RWPE2 (cell line): ENCODE results near the gene MYO1F.
"Not testable (repeated sequence)": the region's sequence is repeated elsewhere in the genome, so short reads cannot be mapped to it uniquely, and the experiment has no call there.

ENCODE experiments used
- ATAC-seq: fragments of 200-7000 bp; cut with Tn5 transposase; 3 replicates; pipeline ENCODE4 v1.9.1; 2021; ENCODE audit warnings: low read depth
- DNase-seq: peaks from one replicate; pipeline ENCODE4 v3.0.0-alpha.2; 2020; ENCODE audit warnings: low spot score
- H3K27ac ChIP-seq: fragments of 450-650 bp; 2 replicates; pipeline ENCODE4 v1.5.1; 2017; ENCODE audit warnings: mild to moderate bottlenecking; ENCODE audit not compliant: poor library complexity, severe bottlenecking
- H3K27me3 ChIP-seq: fragments of 250-450 bp; sonication (Bioruptor Pico); 2 replicates; pipeline ENCODE4 v1.5.1; 2021; ENCODE audit warnings: mild to moderate bottlenecking, moderate library complexity; ENCODE audit not compliant: insufficient read depth, poor library complexity, severe bottlenecking
- H3K36me3 ChIP-seq: fragments of 250-450 bp; sonication (Bioruptor Pico); 2 replicates; pipeline ENCODE4 v1.5.1; 2020; ENCODE audit warnings: low read depth, mild to moderate bottlenecking, moderate library complexity
- H3K4me1 ChIP-seq: fragments of 250-450 bp; sonication (Bioruptor Pico); 2 replicates; pipeline ENCODE4 v1.5.1; 2021; ENCODE audit warnings: mild to moderate bottlenecking, moderate library complexity; ENCODE audit not compliant: insufficient read depth, poor library complexity, severe bottlenecking
- H3K4me3 ChIP-seq: fragments of 250-450 bp; sonication (Bioruptor Pico); 2 replicates; pipeline ENCODE4 v1.5.1; 2021; ENCODE audit warnings: mild to moderate bottlenecking, moderate library complexity; ENCODE audit not compliant: severe bottlenecking
- H3K9me3 ChIP-seq: fragments of 250-450 bp; sonication (Bioruptor Pico); 2 replicates; pipeline ENCODE4 v1.5.1; 2021; ENCODE audit warnings: mild to moderate bottlenecking, moderate library complexity; ENCODE audit not compliant: severe bottlenecking
- TF ChIP-seq, protein P1 (sequence below): fragments of 450-650 bp; IDR thresholded peaks from one replicate; pipeline ENCODE4 v1.5.1; 2017; ENCODE audit warnings: mild to moderate bottlenecking, moderate library complexity; ENCODE audit not compliant: poor library complexity, severe bottlenecking

MYO1F gene

GRCh38 chr19:8577247-8577646, at the start of gene MYO1F:
TSS of gene MYO1F (minus strand) at chr19:8577442. CDS start at chr19:8577309, 133 bp downstream.
- Histone ChIP-seq H3K4me1 (peaks cover 5% of the 10 kb centered on the region), H3K27me3 (no peaks in the 10 kb centered on the region), H3K27ac (no peak within 1 kb of the TSS), H3K36me3 (no peaks in the 10 kb centered on the region), H3K4me3 (no peak within 1 kb of the TSS), H3K9me3 (no peaks in the 10 kb centered on the region)
- ATAC-seq: no peak
- TF ChIP-seq, protein P1, sequence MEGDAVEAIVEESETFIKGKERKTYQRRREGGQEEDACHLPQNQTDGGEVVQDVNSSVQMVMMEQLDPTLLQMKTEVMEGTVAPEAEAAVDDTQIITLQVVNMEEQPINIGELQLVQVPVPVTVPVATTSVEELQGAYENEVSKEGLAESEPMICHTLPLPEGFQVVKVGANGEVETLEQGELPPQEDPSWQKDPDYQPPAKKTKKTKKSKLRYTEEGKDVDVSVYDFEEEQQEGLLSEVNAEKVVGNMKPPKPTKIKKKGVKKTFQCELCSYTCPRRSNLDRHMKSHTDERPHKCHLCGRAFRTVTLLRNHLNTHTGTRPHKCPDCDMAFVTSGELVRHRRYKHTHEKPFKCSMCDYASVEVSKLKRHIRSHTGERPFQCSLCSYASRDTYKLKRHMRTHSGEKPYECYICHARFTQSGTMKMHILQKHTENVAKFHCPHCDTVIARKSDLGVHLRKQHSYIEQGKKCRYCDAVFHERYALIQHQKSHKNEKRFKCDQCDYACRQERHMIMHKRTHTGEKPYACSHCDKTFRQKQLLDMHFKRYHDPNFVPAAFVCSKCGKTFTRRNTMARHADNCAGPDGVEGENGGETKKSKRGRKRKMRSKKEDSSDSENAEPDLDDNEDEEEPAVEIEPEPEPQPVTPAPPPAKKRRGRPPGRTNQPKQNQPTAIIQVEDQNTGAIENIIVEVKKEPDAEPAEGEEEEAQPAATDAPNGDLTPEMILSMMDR: no peak
- DNase-seq: no peak

- Histone ChIP-seq H3K27ac (no peak overlapping the region), H3K4me3 (no peak overlapping the region), H3K9me3 (no peaks in the 10 kb centered on the region), H3K36me3 (no peaks in the 10 kb centered on the region), H3K4me1 (no peaks in the 10 kb centered on the region), H3K27me3 (no peaks in the 10 kb centered on the region)
- ATAC-seq (no peak), DNase-seq (no peak)
- TF ChIP-seq, protein P1: no peak
These were observed 49.6 kb upstream of the MYO1F start for GRCh38 chr19:8626842-8627241.

DNA sequence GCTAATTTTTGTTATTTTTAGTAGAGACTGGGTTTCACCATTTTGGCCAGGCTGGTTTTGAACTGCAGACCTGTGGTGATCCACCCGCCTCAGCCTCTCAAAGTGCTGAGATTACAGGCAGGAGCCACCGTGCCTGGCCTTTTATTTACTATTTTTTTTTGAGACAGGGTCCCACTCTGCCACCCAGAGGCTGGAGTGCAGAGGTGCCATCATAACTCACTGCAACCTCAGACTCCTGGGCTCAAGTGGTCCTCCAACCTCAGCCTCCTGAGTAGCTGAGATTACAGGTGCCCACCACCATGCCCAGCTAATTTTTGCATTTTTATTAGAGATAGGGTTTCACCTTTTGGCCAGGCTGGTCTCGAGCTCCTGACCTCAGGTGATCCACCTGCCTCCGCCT, 45.6 kb upstream of the MYO1F start:
- ATAC-seq, H3K36me3 ChIP-seq, DNase-seq: not testable (repeated sequence)

DNA sequence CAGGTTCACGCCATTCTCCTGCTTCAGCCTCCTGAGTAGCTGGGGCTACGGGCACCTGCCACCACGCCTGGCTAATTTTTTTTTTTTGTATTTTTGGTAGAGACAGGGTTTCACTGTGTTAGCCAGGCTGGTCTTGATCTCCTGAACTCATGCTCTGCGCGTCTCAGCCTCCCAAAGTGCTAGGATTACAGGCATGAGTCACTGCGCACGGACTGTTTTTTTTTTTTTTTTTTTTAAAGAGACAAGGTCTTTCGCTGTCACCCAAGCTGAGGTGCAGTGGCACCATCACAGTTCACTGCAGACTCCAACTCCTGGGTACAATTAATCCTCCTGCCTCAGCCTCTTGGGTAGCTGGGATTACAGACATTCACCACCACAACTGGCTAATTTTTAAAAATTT, 41.5 kb upstream of the MYO1F start:
- ATAC-seq (no peak), DNase-seq (no peak)
- Histone ChIP-seq H3K36me3 (no peaks in the 10 kb centered on the region), H3K27ac (no peak overlapping the region), H3K27me3 (no peaks in the 10 kb centered on the region), H3K4me3 (no peak overlapping the region), H3K9me3 (no peaks in the 10 kb centered on the region), H3K4me1 (no peaks in the 10 kb centered on the region)
- TF ChIP-seq, protein P1: no peak

More for the DNA sequence above, 45.6 kb upstream of the MYO1F start:
- H3K27ac ChIP-seq, H3K4me1 ChIP-seq, H3K27me3 ChIP-seq, H3K4me3 ChIP-seq, H3K9me3 ChIP-seq: not testable (repeated sequence)

DNA sequence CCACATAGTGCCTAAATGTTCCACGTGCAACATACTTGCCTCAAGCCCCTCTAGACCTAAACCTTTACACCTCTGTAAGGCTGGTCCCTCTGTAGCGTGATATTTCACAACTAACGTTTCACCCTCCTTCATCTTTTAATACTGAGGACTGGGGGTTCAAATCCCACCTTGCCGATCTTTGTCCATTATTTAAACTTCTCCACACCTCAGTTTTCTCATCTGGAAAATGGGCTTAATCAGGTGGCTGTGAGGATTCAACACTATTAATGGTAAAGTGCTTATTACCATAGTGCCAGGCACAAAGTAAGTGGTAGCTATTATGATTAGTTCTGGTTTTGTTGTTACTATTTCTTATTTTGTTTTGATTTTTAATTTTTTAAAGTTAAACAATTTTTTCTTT, 40.7 kb upstream of the MYO1F start:
- H3K27me3 ChIP-seq: no peaks in the 10 kb centered on the region
- H3K27ac ChIP-seq: no peak overlapping the region

GRCh38 chr19:8617325-8617724, 40.1 kb upstream of the MYO1F start:
- not testable (repeated sequence) for H3K9me3 ChIP-seq, DNase-seq, H3K36me3 ChIP-seq, H3K27me3 ChIP-seq, H3K27ac ChIP-seq, H3K4me1 ChIP-seq, ATAC-seq, H3K4me3 ChIP-seq

More for the DNA sequence above, 40.7 kb upstream of the MYO1F start:
- Histone ChIP-seq H3K36me3 (no peaks in the 10 kb centered on the region), H3K4me1 (no peaks in the 10 kb centered on the region), H3K9me3 (no peaks in the 10 kb centered on the region), H3K4me3 (no peak overlapping the region)
- no peak for DNase-seq
- TF ChIP-seq, protein P1: no peak
- no peak for ATAC-seq
